ENCODE measurements around the gene CLIP4.
"Not testable (repeated sequence)": the region's sequence is repeated elsewhere in the genome, so short reads cannot be mapped to it uniquely, and the experiment has no call there.

DNA sequence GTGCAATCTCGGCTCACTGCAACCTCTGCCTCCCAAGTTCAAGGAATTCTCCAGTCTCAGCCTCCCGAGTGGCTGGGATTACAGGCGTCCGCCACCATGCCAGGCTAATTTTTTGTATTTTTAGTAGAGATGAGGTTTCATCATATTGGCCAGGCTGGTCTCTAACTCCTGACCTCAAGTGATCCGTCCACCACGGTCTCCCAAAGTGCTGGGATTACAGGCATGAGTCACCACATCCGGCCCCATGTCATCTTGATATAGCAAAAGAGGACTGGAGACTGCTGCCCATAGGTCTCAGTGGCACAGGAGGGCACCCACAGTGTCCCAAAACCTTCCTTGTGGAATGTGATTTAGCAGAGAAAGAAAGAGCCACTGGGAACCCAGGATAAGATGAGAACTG lies 24.9 kb upstream of the CLIP4 start:
- TF ChIP-seq, protein P1, sequence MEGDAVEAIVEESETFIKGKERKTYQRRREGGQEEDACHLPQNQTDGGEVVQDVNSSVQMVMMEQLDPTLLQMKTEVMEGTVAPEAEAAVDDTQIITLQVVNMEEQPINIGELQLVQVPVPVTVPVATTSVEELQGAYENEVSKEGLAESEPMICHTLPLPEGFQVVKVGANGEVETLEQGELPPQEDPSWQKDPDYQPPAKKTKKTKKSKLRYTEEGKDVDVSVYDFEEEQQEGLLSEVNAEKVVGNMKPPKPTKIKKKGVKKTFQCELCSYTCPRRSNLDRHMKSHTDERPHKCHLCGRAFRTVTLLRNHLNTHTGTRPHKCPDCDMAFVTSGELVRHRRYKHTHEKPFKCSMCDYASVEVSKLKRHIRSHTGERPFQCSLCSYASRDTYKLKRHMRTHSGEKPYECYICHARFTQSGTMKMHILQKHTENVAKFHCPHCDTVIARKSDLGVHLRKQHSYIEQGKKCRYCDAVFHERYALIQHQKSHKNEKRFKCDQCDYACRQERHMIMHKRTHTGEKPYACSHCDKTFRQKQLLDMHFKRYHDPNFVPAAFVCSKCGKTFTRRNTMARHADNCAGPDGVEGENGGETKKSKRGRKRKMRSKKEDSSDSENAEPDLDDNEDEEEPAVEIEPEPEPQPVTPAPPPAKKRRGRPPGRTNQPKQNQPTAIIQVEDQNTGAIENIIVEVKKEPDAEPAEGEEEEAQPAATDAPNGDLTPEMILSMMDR (conservative IDR thresholded peaks at IDR 0.05; ENCODE audit: low read length), result not testable (repeated sequence)
- TF ChIP-seq EZH2phosphoT487 (IDR thresholded peaks at IDR 0.05; ENCODE audit: borderline replicate concordance), result not testable (repeated sequence)

Data from Loucy (cell line).